ENCODE measurements around the gene IER5. TPM values are rescaled to one million over a fixed set of nuclear protein-coding genes. Genes with fewer than 3 reads are reported as not detected.

IER5 gene
- total RNA-seq, 1 experiment from 2014 or later = 18.2 TPM

GRCh38 chr1:181135437-181135731 lies 46.9 kb downstream of the IER5 start (continued):
- TF ChIP-seq ZBTB43 (CRISPR knock-in tag; IDR thresholded peaks at IDR 0.05) = no peak
- no peak for TF ChIP-seq ATF3 (CRISPR knock-in tag; conservative IDR thresholded peaks at IDR 0.05)
- no peak for TF ChIP-seq MXD4 (CRISPR knock-in tag; IDR thresholded peaks at IDR 0.05; ENCODE audit: borderline replicate concordance)
- no peak for TF ChIP-seq ZNF138 (CRISPR knock-in tag; conservative IDR thresholded peaks at IDR 0.05)
- TF ChIP-seq FOXK1 (CRISPR knock-in tag; IDR thresholded peaks at IDR 0.05) = no peak
- no peak for TF ChIP-seq NR2C2 (CRISPR knock-in tag; IDR thresholded peaks at IDR 0.05)
- no peak for TF ChIP-seq IRF2 (CRISPR knock-in tag; IDR thresholded peaks at IDR 0.05; ENCODE audit: borderline replicate concordance, low read depth)
- TF ChIP-seq FOXJ3 (CRISPR knock-in tag; IDR thresholded peaks at IDR 0.05; ENCODE audit: borderline replicate concordance) = no peak
- no peak for TF ChIP-seq EMX1 (CRISPR knock-in tag; IDR thresholded peaks at IDR 0.05)
- TF ChIP-seq HMGA2 (CRISPR knock-in tag; IDR thresholded peaks at IDR 0.05) = no peak
- TF ChIP-seq, protein P1, sequence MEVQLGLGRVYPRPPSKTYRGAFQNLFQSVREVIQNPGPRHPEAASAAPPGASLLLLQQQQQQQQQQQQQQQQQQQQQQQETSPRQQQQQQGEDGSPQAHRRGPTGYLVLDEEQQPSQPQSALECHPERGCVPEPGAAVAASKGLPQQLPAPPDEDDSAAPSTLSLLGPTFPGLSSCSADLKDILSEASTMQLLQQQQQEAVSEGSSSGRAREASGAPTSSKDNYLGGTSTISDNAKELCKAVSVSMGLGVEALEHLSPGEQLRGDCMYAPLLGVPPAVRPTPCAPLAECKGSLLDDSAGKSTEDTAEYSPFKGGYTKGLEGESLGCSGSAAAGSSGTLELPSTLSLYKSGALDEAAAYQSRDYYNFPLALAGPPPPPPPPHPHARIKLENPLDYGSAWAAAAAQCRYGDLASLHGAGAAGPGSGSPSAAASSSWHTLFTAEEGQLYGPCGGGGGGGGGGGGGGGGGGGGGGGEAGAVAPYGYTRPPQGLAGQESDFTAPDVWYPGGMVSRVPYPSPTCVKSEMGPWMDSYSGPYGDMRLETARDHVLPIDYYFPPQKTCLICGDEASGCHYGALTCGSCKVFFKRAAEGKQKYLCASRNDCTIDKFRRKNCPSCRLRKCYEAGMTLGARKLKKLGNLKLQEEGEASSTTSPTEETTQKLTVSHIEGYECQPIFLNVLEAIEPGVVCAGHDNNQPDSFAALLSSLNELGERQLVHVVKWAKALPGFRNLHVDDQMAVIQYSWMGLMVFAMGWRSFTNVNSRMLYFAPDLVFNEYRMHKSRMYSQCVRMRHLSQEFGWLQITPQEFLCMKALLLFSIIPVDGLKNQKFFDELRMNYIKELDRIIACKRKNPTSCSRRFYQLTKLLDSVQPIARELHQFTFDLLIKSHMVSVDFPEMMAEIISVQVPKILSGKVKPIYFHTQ (CRISPR knock-in tag; IDR thresholded peaks at IDR 0.05) = no peak
- TF ChIP-seq ELF4 (CRISPR knock-in tag; IDR thresholded peaks at IDR 0.05; ENCODE audit: low read depth) = no peak

DNA sequence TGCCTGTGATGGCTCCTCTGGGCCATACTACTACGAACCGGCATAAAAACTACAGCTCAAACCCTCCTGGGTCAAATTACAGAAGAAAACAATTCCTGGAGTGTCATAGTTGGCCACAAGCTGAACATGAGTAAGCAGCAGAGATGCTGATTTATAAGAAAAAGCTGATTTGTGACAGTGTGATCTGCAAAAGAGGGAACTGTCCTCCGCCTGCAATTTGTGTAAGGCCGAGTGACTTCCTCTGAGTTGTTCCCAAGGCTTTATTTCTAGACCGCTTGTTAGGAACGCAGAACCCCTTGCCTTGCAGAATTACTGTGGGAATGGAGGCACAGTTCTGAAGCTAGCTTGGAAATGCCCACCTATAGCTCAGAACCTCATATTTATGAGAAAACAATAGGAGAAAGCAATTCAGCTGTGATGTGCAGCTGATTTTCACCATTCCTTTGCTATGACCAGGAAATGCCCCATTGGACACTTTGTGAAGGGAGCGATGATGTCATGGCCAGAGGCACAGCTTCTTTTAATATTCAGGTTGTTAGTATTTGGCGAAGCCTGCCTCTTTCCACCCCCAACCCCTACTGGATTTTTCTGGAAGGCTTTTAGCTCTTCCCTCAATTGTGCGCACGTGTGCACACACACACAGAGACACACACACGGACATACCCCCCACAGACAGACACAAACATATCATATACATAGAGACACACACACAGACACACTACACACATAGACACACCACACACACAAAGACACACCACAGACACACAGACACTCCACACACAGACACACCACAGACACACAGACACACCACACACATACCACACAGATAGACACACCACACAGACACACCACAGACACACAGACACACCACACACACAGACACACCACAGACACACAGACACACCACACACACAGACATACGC lies 47.6 kb downstream of the IER5 start:
- no peaks in the 10 kb centered on the region for H3K9me3 Mint-ChIP-seq
- no peak for DNase-seq (ENCODE audit: low spot score)
- H3K4me1 Mint-ChIP-seq = peaks cover 45% of the 10 kb centered on the region
- H3K27ac Mint-ChIP-seq = peak overlapping the region; percentile 78
- no peak for ATAC-seq
- H3K36me3 Mint-ChIP-seq = no peaks in the 10 kb centered on the region
- no peak overlapping the region for H3K4me3 Mint-ChIP-seq
- ChIA-PET CTCF (interaction anchor here (0.6 to 2.0 kb wide), 19 partner anchors 9 to 254 kb away, joined by 3 to 14 read pairs (median 4); no protein-coding TSS in a partner anchor), POLR2A (interaction anchor here (0.7 to 1.8 kb wide), 2 partner anchors 46 to 47 kb away, joined by 3 to 6 read pairs; no protein-coding TSS in a partner anchor)
- H3K27me3 Mint-ChIP-seq (ENCODE audit: low read depth) = peaks cover 3% of the 10 kb centered on the region; the same call in 1 of the 2 replicates
- TF ChIP-seq ZNF138 (CRISPR knock-in tag; conservative IDR thresholded peaks at IDR 0.05) (no peak), NFE2L1 (CRISPR knock-in tag; IDR thresholded peaks at IDR 0.05) (0 out of 2 replicates have a peak, but pooled peaks have one; percentile 27)

DNA sequence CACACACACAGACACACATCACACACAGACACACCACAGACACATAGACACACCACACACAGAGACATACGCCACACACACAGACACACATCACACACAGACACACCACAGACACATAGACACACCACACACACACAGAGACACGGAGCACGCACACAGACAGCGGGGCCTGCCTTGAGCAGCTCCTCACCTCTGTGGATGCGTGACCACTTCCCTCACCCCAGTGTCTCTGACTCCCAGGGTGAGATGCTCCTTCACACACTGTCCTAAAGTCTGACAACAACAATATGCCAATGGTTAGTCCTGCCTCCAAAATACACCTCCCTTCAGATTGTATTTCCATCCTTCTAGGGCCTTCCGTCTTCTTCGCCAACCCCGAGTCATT lies 48.2 kb downstream of the IER5 start:
- Mint-ChIP-seq H3K27me3 (ENCODE audit: low read depth) (peaks cover 3% of the 10 kb centered on the region; the same call in 1 of the 2 replicates), H3K36me3 (no peaks in the 10 kb centered on the region), H3K9me3 (no peaks in the 10 kb centered on the region), H3K4me1 (peaks cover 42% of the 10 kb centered on the region), H3K27ac (peak overlapping the region; percentile 78), H3K4me3 (no peak overlapping the region)
- CTCF ChIA-PET = no interaction called here
- POLR2A ChIA-PET = no interaction called here
- TF ChIP-seq E2F1 (CRISPR knock-in tag; IDR thresholded peaks at IDR 0.05) = no peak
- no peak for TF ChIP-seq FOXJ3 (CRISPR knock-in tag; IDR thresholded peaks at IDR 0.05; ENCODE audit: borderline replicate concordance)
- no peak for TF ChIP-seq MAX (CRISPR knock-in tag; IDR thresholded peaks at IDR 0.05)
- TF ChIP-seq CREM (CRISPR knock-in tag; IDR thresholded peaks at IDR 0.05) = no peak
- TF ChIP-seq SOX15 (CRISPR knock-in tag; IDR thresholded peaks at IDR 0.05) = no peak
- TF ChIP-seq SP1 (CRISPR knock-in tag; conservative IDR thresholded peaks at IDR 0.05) = no peak
- TF ChIP-seq OVOL2 (CRISPR knock-in tag; IDR thresholded peaks at IDR 0.05; ENCODE audit: borderline replicate concordance) = no peak
- no peak for TF ChIP-seq ATF3 (CRISPR knock-in tag; conservative IDR thresholded peaks at IDR 0.05)
- TF ChIP-seq USF2 (CRISPR knock-in tag; IDR thresholded peaks at IDR 0.05) = no peak
- DNase-seq (ENCODE audit: low spot score) (no peak), ATAC-seq (no peak)
